GM19025 (cell line): ENCODE data around the gene SEMA4D.
A peak's percentile ranks its signal among the peaks of the same experiment; 100 is the strongest.

Experiments used
- ATAC-seq: cut with Tn5 transposase; IDR thresholded peaks from one replicate; pipeline ENCODE4 v1.9.1; 2021; ENCODE audit warnings: mild to moderate bottlenecking, low read depth, moderate library complexity; ENCODE audit not compliant: unreplicated experiment

SEMA4D gene, protein sequence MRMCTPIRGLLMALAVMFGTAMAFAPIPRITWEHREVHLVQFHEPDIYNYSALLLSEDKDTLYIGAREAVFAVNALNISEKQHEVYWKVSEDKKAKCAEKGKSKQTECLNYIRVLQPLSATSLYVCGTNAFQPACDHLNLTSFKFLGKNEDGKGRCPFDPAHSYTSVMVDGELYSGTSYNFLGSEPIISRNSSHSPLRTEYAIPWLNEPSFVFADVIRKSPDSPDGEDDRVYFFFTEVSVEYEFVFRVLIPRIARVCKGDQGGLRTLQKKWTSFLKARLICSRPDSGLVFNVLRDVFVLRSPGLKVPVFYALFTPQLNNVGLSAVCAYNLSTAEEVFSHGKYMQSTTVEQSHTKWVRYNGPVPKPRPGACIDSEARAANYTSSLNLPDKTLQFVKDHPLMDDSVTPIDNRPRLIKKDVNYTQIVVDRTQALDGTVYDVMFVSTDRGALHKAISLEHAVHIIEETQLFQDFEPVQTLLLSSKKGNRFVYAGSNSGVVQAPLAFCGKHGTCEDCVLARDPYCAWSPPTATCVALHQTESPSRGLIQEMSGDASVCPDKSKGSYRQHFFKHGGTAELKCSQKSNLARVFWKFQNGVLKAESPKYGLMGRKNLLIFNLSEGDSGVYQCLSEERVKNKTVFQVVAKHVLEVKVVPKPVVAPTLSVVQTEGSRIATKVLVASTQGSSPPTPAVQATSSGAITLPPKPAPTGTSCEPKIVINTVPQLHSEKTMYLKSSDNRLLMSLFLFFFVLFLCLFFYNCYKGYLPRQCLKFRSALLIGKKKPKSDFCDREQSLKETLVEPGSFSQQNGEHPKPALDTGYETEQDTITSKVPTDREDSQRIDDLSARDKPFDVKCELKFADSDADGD

DNA sequence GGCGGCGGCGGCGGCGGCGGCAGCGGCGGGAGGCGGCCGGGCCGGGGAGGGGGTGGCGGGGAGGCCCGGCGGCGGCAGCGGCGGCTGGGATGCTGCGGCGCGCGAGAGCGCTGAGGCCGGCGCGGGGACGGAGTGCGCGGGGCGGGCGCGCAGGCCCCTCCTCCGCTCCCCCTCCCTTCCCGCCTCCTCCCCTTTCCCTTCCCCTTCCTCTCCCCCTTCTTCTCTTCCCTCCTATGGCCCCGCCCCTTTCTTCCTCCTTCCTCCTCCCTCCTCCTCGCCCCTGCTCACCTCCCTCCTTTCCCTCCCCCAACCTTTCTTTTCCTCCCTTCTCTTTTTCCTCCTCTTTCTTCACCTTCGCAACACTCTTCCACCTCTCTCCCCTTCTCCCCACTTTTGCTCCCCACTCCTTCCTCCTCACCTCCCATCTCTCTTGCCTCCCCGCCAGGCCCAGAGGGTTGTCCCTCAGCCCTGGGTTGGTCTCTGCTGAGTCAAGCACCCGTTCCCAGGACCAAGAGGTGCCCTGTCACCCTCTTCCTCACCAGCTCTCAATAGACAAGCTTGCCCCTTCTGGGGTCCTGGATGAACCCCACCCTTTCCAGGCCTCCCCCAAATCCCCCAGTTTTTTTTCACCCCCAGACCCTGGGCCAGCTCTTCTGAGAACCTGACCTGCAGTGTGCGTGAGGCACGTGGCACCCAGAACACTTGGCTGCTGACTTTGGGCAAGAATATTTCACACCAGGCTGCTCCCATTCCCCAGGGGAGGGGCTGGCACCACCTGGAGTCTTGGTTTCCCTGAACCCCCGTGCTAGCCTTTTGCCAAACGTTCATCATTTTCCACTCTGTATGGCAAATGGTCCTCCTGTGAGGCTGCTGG lies at the start of gene SEMA4D:
Gene SEMA4D, minus strand, starts transcription at position 136 of the 874 bp plus-strand sequence. CDS start 92,657 bp downstream, outside the sequence.
- ATAC-seq = no peak

DNA sequence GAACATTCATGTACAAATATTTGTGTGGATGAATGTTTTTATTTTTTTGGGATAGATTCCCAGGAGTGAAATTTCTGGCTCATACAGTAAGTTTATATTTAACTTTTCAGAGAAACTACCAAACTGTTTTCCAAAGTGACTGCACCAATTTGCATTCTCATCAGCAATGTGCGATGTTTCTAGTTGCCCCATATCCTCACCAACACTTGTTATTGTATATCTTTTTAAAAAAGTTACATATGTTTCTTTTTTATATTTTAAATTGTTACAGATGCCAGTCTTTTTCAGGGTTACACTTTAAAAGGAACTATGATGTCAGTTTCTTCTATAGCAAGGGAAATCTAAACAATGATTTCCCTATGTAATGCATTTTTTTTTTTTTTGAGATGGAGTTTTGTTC lies 49.1 kb upstream of the SEMA4D start:
- ATAC-seq = no peak

DNA sequence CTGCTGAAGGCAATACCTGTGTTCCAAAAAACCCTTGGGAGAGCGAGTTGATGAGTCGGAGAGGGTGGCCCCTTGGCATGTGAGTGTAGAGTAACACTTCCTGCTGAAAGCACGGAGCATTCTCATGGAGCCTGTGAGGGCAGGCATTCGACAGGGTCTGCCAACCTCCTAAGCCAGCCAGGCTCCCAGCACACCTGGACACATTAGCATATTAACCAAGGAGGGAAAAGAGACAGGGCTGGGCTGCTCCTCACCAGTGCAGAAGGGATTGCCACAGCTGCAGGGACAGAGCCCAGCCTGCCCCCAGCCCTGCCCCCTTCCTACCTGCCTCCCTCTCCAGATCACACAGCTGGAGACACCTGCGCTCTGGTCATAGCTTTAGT lies 46.4 kb upstream of the SEMA4D start:
- ATAC-seq = no peak

DNA sequence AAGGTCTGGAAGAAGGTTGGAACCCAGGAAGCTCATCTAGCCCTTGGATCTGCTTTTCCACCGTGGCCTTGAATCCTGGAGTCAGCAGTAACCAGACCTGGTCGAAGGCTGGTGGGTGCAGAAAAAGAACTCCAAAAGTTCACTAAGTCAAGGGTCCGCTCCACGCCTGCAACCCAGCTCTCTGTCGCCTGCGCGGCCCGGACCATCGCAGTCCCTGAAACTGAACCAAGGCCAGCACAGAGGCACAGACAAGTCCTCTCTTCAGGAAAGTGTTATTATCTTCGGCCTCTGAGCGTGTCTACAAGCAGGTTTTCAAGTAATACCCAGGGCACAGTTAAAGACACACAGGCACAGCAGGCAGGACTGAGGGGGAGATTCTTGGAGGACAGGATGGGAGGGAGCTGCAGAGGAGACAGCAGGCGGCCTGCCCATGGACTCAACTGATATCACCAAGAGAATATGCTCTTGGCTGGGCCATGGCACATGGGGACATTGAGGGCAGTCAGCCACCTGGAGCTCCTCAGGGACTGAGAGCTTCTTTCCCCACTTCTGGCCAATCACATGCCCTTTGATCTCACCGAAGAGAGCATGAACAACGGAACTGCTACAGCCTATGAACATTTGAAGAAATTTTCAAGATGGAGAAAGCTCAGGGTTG lies 45.8 kb upstream of the SEMA4D start:
- ATAC-seq = no peak

DNA sequence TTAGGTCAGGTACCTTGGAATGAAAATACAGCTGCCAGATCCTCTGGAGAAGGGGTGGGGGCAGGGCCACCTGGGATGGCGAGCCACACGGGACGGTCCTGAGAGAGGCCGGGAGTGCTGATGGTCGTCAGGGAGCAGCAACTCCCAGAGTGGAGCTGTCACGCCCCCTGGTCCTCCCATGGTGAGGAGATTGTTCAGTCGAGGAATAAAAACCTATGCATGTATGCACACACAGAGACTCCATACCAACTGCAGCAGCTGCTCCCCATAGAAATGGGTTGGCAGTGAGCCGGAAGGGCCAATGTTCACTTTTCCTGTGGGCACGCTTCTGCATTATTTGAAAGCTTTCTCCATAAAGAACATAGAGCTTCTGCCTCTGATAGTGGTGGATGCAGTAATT lies 45.2 kb upstream of the SEMA4D start:
- ATAC-seq = no peak

DNA sequence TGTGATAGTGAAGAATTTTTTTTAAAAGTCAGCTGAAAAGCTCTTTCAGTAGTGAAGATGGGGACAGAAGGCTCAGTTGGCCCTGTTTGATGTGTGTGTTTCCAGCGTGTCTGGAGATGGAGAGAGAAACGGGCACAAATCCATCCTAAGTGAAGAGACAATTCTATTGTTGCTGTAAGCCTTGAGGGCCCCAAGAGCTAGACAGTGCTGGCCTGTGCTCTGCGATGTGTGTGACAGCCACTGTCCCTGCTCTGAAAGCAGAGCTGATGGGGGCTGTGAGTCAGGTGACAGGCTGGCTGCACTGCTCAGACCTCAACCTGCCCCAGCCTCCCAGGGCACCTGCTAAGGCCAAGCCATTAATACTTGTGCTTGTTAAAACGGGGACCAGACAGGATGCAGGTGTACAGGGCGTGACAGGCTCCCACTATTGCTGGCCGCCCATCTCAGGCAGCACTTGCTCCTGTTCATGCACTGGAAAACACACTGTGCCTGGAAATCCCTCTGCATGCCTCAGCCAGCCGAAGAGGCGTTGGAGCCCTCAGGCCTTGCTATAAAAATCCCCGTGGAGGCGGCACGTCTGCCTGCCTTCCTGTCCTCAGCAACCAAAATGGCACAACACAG lies 44.6 kb upstream of the SEMA4D start:
- ATAC-seq = peak; percentile 48

DNA sequence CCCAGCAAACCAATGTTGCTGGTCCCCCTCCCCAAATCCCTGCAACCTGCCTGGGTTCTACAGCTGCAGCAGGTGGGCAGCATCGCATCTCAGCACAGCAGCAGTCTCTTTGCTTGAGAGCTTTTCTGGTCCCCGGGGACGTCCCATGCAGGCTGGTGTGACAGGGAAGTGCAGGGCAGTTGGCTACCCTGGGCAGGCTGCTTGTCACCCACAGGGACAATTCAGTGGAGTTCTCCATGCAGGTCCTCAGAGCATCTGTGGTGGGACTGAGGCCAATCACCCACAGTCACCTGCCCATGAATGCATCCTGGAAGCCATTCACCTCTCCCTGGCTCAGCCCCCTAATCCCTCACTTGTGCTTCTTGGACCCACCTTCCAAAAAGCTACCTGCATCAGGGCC lies 43.9 kb upstream of the SEMA4D start:
- no peak for ATAC-seq

DNA sequence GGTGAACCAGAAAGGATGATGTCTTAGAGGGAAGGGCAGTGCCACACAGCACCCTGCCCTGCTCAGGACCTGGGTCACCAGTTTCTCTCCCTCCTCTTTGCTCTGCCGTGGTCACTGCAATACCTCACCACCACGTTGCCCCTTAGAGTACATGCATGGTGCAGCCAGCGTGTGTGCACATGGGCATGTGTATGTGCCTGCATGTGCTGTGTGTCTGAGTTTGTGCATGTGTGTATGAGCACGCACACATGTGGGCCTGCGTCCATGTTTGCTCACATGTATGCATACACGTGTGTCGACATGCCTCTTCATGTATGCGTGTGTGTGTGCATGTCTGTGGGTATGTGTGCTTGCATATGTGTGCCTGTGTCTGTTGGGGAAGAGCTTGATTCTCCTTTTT lies 41.5 kb upstream of the SEMA4D start:
- ATAC-seq = no peak

DNA sequence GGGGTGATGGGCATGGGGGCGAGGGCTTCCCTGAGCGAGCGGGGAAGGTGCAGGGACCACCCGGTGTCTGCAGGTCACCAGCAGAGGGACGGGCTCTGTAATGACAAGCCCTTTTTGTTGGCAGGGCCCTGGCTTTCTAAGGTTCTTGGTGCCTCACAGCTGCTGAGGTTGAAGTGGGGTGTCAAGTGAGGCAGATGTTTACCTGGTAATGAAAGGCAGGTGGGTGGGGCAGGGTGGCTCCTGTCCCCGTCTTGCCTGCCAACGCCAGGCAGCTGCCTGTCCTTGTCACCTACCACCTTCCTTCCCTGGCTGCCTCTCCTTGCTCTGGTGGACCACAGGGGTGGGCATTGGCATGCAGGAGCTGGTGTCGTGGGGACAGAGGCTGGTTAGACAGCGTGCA lies 41.0 kb upstream of the SEMA4D start:
- ATAC-seq = no peak

DNA sequence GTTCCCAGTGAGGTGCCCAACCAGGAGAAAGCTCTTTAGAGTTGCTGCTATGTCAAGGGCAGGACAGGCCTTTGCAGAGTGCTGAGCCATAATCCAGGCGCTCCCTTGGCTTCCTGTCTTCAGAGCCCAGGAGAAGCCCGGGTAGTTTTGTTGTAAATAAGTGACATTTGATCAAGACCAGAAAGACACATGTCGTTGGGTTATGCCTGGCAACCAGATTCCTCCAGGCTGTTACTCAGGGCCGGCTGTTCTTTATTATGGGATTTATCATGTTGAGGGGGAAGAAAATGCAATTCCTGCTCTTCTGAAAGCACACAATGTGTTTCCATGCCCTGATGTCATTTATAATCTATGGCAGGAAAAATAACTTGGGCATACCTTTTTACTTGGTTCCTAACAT lies 39.3 kb upstream of the SEMA4D start:
- ATAC-seq = no peak

DNA sequence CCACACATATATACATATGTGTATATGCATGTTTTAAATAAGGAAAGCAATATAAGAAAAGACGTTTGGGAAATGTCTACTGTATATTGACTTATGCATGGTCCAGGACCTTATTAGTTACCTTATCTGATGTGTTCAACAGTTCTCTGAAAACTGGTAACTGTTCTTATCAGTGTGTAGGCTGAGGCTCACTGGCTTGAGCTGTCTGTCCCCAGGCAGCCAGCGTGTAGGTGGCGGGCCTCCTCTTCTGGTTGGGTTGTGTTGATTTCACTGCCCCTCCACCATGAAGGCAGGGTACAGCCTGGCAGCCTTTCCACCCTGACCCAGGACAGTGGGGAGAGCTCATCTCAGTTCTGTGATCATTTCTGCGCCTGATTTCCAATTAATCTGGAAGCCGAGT lies 38.7 kb upstream of the SEMA4D start:
- ATAC-seq = no peak

DNA sequence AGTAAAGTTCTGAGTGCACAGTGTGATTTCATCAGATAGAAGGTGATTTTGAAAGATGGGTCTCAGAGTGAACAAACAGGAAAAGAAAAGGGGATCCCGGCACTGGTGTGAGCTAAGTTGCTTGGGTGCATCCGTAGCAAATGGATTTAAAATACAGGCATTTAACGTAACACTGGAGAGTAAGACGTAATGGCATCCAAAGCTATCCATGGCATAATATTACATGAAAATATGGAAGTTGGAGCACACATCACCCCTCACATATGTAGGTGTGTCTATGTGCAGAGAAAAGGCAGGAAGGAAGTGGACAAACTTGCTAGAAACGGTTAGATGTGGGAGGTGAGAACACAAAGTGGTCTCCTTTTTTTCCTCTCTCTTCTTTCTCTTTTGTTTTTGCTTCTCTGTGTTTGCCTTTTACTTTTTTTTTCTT lies 38.2 kb upstream of the SEMA4D start:
- peak; percentile 53 for ATAC-seq

DNA sequence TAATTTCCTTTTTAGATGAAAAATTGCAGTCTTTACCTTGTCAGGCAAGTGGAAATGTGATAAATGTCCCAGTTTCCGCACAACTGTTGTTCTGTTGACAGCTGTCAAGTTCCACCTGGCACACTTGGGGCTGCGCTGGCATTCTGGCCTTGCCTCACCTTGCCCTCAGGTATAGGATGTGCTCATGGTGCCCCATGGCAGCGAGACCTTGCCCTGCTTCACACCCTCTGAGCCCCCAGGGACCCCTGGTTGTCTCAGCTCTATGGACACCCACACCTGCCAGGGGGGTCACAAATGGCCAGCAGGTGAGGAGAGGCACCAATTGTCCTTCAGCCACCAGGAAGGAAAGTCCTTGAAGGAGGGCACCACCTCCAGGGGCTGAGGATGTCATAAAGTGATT lies 37.5 kb upstream of the SEMA4D start:
- no peak for ATAC-seq

DNA sequence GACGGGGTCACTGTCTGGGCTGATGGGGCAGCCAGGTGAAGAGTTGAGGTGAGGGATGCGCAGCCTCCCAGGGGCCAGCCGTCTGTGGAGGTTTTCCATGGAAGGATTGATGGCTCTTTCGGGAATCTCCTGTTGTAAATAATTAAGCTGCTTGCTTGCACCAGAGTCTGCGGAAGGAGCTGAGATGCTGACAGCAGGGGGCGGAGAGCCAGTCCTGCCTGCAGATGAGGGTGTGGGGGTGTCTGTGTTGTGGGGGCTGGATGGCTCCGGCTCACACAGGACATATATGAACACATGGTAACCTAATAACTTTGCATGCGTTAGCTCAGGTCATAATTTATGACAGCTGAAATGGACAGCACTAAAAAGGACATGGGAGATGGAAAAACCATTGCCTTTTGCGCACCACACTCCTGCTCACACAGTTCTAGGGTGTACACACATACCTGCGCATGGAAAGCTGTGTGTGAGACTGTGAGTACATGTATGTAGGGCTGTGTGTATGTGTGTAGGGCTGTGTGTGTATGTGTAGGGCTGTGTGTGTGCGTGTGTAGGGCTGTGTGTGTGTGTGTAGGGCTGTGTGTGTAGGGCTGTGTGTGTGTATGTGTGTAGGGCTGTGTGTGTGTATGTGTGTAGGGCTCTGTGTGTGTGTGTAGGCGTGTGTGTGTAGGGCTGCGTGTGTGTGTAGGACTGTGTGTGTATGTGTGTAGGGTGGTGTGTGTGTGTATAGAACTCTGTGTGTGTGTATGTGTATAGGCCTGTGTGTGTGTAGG lies 36.8 kb upstream of the SEMA4D start:
- ATAC-seq = no peak

DNA sequence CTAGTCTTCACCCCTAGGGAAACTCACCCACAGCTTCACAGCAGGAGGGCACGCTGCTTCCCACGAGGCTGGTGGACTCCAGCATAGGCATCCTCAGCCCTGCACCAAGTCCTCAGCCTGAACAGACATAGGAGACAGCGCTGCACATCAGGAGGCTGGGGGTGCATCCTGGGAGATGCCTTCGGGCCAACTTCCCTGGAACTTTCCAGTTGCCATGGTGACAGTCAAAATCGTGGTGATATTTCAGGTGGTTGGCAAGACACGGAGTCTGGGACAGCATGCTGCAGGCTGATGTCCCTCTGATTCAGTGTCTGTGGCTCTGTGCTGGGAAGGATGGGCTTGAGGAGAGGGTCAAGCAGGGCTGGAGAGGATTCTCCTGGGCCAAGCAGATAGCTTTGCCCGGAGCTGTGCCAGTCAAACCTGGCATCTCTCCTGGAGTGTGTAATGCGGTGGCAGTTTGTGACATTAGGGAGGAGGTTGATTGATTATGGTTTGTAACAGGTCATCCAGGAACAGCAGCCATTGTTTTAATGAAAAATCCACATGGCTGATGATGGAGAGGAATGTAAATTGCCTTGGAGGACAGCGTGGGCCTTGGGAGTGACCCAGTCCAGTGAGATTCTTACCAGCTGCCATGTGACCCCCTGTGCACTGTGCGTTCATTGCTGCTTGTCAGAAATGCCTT lies 35.6 kb upstream of the SEMA4D start:
- no peak for ATAC-seq

DNA sequence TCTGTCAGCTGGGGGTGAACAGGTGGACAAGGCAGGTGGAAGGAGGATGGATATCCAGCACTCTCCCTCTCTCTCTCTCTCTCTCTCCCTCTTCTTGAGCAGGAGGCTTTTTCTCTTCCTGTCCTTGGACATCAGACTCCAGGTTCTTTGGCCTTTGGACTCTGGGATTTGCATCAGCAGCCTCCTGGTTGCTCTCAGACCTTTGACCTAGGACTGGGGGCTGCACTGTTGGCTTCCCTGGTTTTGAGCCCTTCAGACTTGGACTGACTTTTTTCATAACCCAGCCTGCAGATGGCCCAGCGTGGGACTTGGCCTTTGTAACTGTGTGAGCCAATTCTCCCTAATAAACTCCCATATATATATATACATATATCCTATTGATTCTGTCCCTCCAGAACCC lies 35.0 kb upstream of the SEMA4D start:
- no peak for ATAC-seq

DNA sequence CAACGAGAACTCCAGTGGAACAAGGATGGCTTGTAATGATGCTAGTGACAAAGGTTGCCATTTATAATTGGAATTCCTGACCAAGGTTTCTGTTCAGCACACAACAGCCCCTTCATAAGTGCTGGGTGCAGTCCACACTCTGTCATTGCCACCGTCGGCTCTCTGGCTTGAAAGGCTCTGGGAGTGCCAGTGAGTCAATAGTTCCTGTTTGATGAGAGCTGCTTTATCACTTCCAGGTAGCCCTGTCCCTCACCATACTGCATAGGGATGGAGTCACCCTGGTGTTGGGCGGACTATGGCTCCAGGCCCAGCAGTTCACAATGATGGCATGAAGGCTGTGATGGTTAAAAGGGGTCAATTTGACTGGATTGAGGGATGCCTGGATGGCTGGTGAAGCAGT lies 34.6 kb upstream of the SEMA4D start:
- ATAC-seq = no peak

DNA sequence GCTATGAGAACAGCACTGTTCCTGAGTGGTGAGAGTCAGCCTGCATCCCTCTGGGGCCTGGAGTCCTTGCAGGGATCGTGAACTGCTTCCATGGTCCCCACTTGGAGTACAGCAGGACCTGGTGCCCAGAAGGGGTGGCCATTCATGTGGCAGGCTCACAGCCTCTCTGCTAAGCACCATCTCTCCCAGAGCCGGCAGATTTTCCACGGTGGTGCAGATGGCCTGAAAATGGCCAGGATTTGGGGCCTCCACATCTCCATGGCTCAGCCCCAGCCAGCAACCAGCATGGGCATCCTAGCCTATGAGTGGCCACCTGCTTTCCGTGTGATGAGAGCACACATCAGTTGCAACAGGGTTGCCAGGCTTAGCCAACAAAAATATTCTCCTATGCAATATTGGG lies 33.9 kb upstream of the SEMA4D start:
- no peak for ATAC-seq

DNA sequence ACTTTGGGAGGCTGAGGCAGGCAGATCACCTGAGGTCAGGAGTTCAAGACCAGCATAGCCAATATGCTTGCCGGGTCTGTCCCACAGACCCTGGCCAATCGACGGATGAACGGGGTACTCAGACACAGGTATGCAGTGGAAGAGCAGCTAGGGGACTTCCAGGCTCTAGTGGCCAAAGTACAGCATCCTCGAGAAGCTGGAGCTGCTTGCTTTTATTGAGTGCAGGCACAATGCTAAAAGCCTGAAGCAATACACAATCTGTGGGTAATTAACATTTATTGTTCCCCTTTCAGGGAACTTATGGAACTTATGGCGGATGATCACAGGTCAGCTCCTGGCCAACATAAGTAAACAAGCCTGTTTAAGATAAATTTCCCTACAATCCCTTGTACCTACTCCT lies 32.8 kb upstream of the SEMA4D start:
- ATAC-seq = no peak
